Esophagus squamous epithelium (tissue), 4 donors: ENCODE results near the gene KIF17.

Experiments
- POLR2A ChIP-seq, 4 donors: fragments of 450-650 bp; IDR thresholded peaks; one replicate each; pipeline ENCODE4 v1.6.1; 2017; ENCODE audit warnings: antibody characterized with exemption in 4 of 4, mild to moderate bottlenecking in 4 of 4, moderate library complexity in 3 of 4
- TF ChIP-seq, protein P1 (sequence below), 6 experiments: fragments of 450-650 bp in 4 of 6; fragments of 200-600 bp in 2 of 6; sonication (generic) in 2 of 6; IDR thresholded peaks; one replicate each; pipeline ENCODE4 v1.5.1; 2016 to 2019; ENCODE audit warnings: antibody characterized with exemption in 6 of 6, mild to moderate bottlenecking in 4 of 6, moderate library complexity in 4 of 6

DNA sequence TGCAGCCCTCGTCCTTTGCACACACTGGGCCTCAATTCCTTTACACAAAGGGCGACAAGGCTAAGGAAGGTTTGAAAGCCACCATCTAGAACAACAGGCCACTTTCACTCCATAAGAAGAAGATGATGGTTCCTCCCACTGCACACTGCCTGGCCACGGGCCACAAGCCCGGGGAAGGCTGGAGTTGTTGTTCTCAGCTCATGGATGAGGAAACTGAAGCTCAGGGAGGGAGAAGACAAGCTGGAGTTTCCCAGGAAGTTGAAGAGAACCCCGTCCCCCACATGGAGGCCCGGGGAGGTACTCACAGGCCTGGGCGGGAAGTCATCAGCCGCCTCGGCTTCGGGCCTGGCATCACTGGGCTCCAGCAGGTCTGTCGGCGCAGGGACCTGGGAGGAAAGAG, 32.1 kb downstream of the KIF17 start:
- TF ChIP-seq, protein P1, sequence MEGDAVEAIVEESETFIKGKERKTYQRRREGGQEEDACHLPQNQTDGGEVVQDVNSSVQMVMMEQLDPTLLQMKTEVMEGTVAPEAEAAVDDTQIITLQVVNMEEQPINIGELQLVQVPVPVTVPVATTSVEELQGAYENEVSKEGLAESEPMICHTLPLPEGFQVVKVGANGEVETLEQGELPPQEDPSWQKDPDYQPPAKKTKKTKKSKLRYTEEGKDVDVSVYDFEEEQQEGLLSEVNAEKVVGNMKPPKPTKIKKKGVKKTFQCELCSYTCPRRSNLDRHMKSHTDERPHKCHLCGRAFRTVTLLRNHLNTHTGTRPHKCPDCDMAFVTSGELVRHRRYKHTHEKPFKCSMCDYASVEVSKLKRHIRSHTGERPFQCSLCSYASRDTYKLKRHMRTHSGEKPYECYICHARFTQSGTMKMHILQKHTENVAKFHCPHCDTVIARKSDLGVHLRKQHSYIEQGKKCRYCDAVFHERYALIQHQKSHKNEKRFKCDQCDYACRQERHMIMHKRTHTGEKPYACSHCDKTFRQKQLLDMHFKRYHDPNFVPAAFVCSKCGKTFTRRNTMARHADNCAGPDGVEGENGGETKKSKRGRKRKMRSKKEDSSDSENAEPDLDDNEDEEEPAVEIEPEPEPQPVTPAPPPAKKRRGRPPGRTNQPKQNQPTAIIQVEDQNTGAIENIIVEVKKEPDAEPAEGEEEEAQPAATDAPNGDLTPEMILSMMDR (IDR thresholded peaks at IDR 0.05): no peak
- TF ChIP-seq POLR2A (IDR thresholded peaks at IDR 0.05): no peak
